GM12878 (cell line): ENCODE measurements around the gene IL18RAP. TPM values are rescaled to one million over a fixed set of nuclear protein-coding genes. Genes with fewer than 3 reads are reported as not detected.

ENCODE experiments used
- ATAC-seq: fragments of 200-7000 bp; cut with Tn5 transposase; 3 replicates; pipeline ENCODE4 v1.9.1; 2020; ENCODE audit warnings: mild to moderate bottlenecking, moderate library complexity
- BruUV-seq: library from RNA; stranded (reverse); fragments of 400-500 nt; replicated peaks from 2 replicates; lab custom pipeline; 2021; lab: Mats Ljungman, UMichigan
- CTCF ChIA-PET: fragments of 300-600 bp; sonication (Branson Sonifier 250); formaldehyde crosslinking; extraction: SDS; loops from one replicate; lab custom pipeline; 2021; ENCODE audit warnings: inconsistent platforms; lab: Yijun Ruan, JAX
- POLR2A ChIA-PET: fragments of 350-600 bp; formaldehyde crosslinking; extraction: SDS; loops from one replicate; lab custom pipeline; 2021; ENCODE audit warnings: inconsistent platforms; lab: Charles Lee
- RAD21 ChIA-PET: fragments of 300-600 bp; sonication (Branson Sonifier 250); formaldehyde crosslinking; loops from one replicate; lab custom pipeline; 2023; ENCODE audit warnings: antibody characterized with exemption; ENCODE audit not compliant: unreplicated experiment; lab: Charles Lee
- SMC1A ChIA-PET: fragments of 300-600 bp; sonication (Branson Sonifier 250); formaldehyde crosslinking; loops from one replicate; lab custom pipeline; 2023; ENCODE audit not compliant: unreplicated experiment, uncharacterized antibody; lab: Charles Lee
- DNase-seq: peaks from one replicate; pipeline ENCODE4 v3.0.0-alpha.2; 2011; ENCODE audit warnings: low read depth, low spot score
- FAIRE-seq: peaks from 3 replicates; lab custom pipeline; 2011; peaks lifted over from hg19 to GRCh38; lab: Jason Lieb, UNC
- H2AFZ ChIP-seq: 2 replicates; pipeline ENCODE4 v1.6.0; 2011; ENCODE audit warnings: low read depth, low read length, control low read depth; ENCODE audit not compliant: control insufficient read depth
- H3K27ac ChIP-seq: 2 replicates; pipeline ENCODE4 v1.5.1; 2011; ENCODE audit warnings: control low read depth; ENCODE audit not compliant: control insufficient read depth, insufficient read depth
- H3K27me3 ChIP-seq, 2 experiments: replicated peaks in 1 of 2; 2 replicates each; pipeline versions ENCODE4 v1.6.0 to v1.6.1; 2011; ENCODE audit warnings: low read length in 1 of 2; ENCODE audit not compliant: control insufficient read depth in 2 of 2, insufficient read depth in 2 of 2
- H3K36me3 ChIP-seq, 2 experiments: 2 replicates each; pipeline ENCODE4 v1.5.1; 2011; ENCODE audit warnings: low read length in 1 of 2; ENCODE audit not compliant: control insufficient read depth in 2 of 2, insufficient read depth in 2 of 2
- H3K4me1 ChIP-seq: 2 replicates; pipeline ENCODE4 v1.6.1; 2011; ENCODE audit warnings: mild to moderate bottlenecking, low read length, moderate library complexity, mixed read lengths; ENCODE audit not compliant: control insufficient read depth, insufficient read depth
- H3K4me2 ChIP-seq: 2 replicates; pipeline ENCODE4 v1.6.0; 2011; ENCODE audit warnings: control low read depth; ENCODE audit not compliant: control insufficient read depth, insufficient read depth
- H3K4me3 ChIP-seq: fragments of 200-600 bp; sonication (generic); 2 replicates; pipeline ENCODE4 v1.5.1; 2016
- H3K79me2 ChIP-seq: 2 replicates; pipeline ENCODE4 v1.6.0; 2011; ENCODE audit warnings: low read length; ENCODE audit not compliant: control insufficient read depth, insufficient read depth
- H3K9ac ChIP-seq: 2 replicates; pipeline ENCODE4 v1.8.0; 2011; ENCODE audit warnings: low read length, control low read depth, mixed read lengths; ENCODE audit not compliant: control insufficient read depth, insufficient read depth
- H3K9me3 ChIP-seq: replicated peaks from 3 replicates; pipeline ENCODE4 v1.5.1; 2011; ENCODE audit warnings: mild to moderate bottlenecking, low read length; ENCODE audit not compliant: control insufficient read depth, insufficient read depth
- H4K20me1 ChIP-seq: 2 replicates; pipeline ENCODE4 v1.6.0; 2011; ENCODE audit not compliant: control insufficient read depth, insufficient read depth
- ASH2L ChIP-seq: fragments of 300-600, 200-600 bp; sonication (generic); IDR thresholded peaks from 2 replicates; pipeline ENCODE4 v1.6.1; 2017; ENCODE audit warnings: low read depth, mild to moderate bottlenecking, borderline replicate concordance
- BACH1 ChIP-seq: fragments of 450-650 bp; IDR thresholded peaks from 2 replicates; pipeline ENCODE4 v1.6.1; 2017; ENCODE audit warnings: mild to moderate bottlenecking, borderline replicate concordance
- BCL11A ChIP-seq: IDR thresholded peaks from 2 replicates; pipeline ENCODE4 v1.6.1; 2011; ENCODE audit warnings: low read depth, low read length
- CEBPZ ChIP-seq: fragments of 150-350 bp; IDR thresholded peaks from 2 replicates; pipeline ENCODE4 v1.6.1; 2016; ENCODE audit warnings: low read depth, low read length
- CHD4 ChIP-seq: fragments of 200-600 bp; sonication (generic); IDR thresholded peaks from 2 replicates; pipeline ENCODE4 v1.6.1; 2016; ENCODE audit warnings: mild to moderate bottlenecking
- EED ChIP-seq: sonication (generic); IDR thresholded peaks from 2 replicates; pipeline ENCODE4 v1.6.1; 2016; ENCODE audit warnings: antibody characterized with exemption, low read depth
- IKZF1 ChIP-seq: fragments of 450-650 bp; conservative IDR thresholded peaks from 2 replicates; pipeline ENCODE4 v1.6.1; 2017; ENCODE audit warnings: antibody characterized with exemption, mild to moderate bottlenecking
- LARP7 ChIP-seq: fragments of 450-650 bp; IDR thresholded peaks from 2 replicates; pipeline ENCODE4 v1.6.1; 2017; ENCODE audit warnings: mild to moderate bottlenecking
- MAX ChIP-seq: IDR thresholded peaks from 2 replicates; pipeline ENCODE4 v1.6.1; 2012; ENCODE audit warnings: low read depth, low read length, improper control_type of control experiment
- NKRF ChIP-seq: fragments of 450-650 bp; conservative IDR thresholded peaks from 2 replicates; pipeline ENCODE4 v1.6.1; 2017; ENCODE audit warnings: mild to moderate bottlenecking, moderate library complexity
- PBX3 ChIP-seq: IDR thresholded peaks from 2 replicates; pipeline ENCODE4 v1.6.1; 2011; ENCODE audit warnings: mild to moderate bottlenecking, low read depth, low read length, moderate library complexity; ENCODE audit not compliant: insufficient replicate concordance
- POLR2AphosphoS2 ChIP-seq: IDR thresholded peaks from 2 replicates; pipeline ENCODE4 v1.6.1; 2011; ENCODE audit warnings: low read depth, mild to moderate bottlenecking, low read length, improper control_type of control experiment, moderate library complexity
- POU2F2 ChIP-seq: IDR thresholded peaks from 3 replicates; pipeline ENCODE4 v1.6.1; 2011; ENCODE audit warnings: low read depth, mild to moderate bottlenecking, low read length, borderline replicate concordance
- SKIL ChIP-seq: fragments of 450-650 bp; IDR thresholded peaks from 2 replicates; pipeline ENCODE4 v1.6.1; 2017; ENCODE audit warnings: mild to moderate bottlenecking, low read depth, inconsistent platforms; ENCODE audit not compliant: poor library complexity, severe bottlenecking
- TCF3 ChIP-seq: IDR thresholded peaks from 2 replicates; pipeline ENCODE4 v1.6.1; 2012; ENCODE audit warnings: low read depth, mild to moderate bottlenecking, low read length, borderline replicate concordance; ENCODE audit not compliant: insufficient read depth
- WRNIP1 ChIP-seq: IDR thresholded peaks from 2 replicates; pipeline ENCODE4 v1.6.1; 2011; ENCODE audit warnings: low read depth, low read length, improper control_type of control experiment, borderline replicate concordance
- ZSCAN29 ChIP-seq: fragments of 450-650 bp; IDR thresholded peaks from 2 replicates; pipeline ENCODE4 v1.6.1; 2017; ENCODE audit warnings: mild to moderate bottlenecking, moderate library complexity
- WGBS: methylation state at CpG from one replicate; pipeline ENCODE4 v1.1.6; 2016; ENCODE audit warnings: low lambda C conversion rate; ENCODE audit not compliant: insufficient replicate concordance, insufficient coverage; ENCODE audit errors: missing lambda C conversion rate; 5-methylcytosine and 5-hydroxymethylcytosine counted together
- in situ Hi-C: fragments of 300-500 bp; cut with MboI; formaldehyde crosslinking; loops from 9 replicates; pipeline ENCODE4 v1.14.3; 2018; ENCODE audit warnings: mixed read lengths
- intact Hi-C: fragments of 100-400 bp; cut with micrococcal nuclease; formaldehyde crosslinking; loops from one replicate; pipeline ENCODE4 v1.14.2; 2022; ENCODE audit not compliant: unreplicated experiment
- polyA plus RNA-seq, 11 experiments: library from polyadenylated mRNA; depleted of rRNA in 4 of 11; unstranded in 6 of 11; stranded (reverse) in 5 of 11; fragments of >200 nt; fragmentation: Nextera tagmentation in 4 of 11; fragmentation: Illumina TruSeq in 1 of 11; extraction: Ambion mirVana in 4 of 11; extraction: Trizol in 1 of 11; gene quantifications; 1 replicate in 1 of 11; 2 replicates in 10 of 11; pipeline versions ENCODE4 v1.2.1 to v1.2.3, GENCODE V29; 2011 to 2016; ENCODE audit warnings: inconsistent platforms in 2 of 11, missing spikeins in 2 of 11, low read depth in 1 of 11
- total RNA-seq, 4 experiments: library from RNA; depleted of rRNA in 3 of 4; stranded (reverse); fragments of >200 nt in 3 of 4; fragmentation: Illumina TruSeq in 1 of 4; extraction: Trizol in 1 of 4; gene quantifications; 2 replicates each; pipeline versions ENCODE4 v1.2.1 to v1.2.3, GENCODE V29; 2013 to 2021

Gene IL18RAP
- total and polyA plus RNA-seq, 10 of the 15 experiments (the other 5 are each of a cell fraction or from before 2014, with no cell fraction given) = 0.37 to 1.6 (median 0.75) TPM; not detected in 1

- H3K9ac ChIP-seq = no peak overlapping the region
- H3K27me3 ChIP-seq = no peaks in the 10 kb centered on the region
- ChIA-PET SMC1A (interaction anchor here (1.3 kb wide), 1 partner anchor 10 kb away, joined by 7 read pairs; no protein-coding TSS in a partner anchor), CTCF (no interaction called here), POLR2A (no interaction called here), RAD21 (no interaction called here)
- no peak overlapping the region for H3K4me3 ChIP-seq
- H3K9me3 ChIP-seq = no peaks in the 10 kb centered on the region
- BruUV-seq = no TSS peak
- no peaks in the 10 kb centered on the region for H3K79me2 ChIP-seq
- 67% methylated on average over 2 of the region's 2 CpGs for WGBS
- intact Hi-C loops (no loop called here), in situ Hi-C loops (no loop called here)
- no peak overlapping the region for H2AFZ ChIP-seq
- no peaks in the 10 kb centered on the region for H4K20me1 ChIP-seq
- no peak overlapping the region for H3K27ac ChIP-seq
- no peaks in the 10 kb centered on the region for H3K4me1 ChIP-seq
- ATAC-seq (no peak), DNase-seq (no peak), FAIRE-seq (no peak)
- no peaks in the 10 kb centered on the region; a peak in 1 of 4 replicates for H3K36me3 ChIP-seq
- no peak overlapping the region for H3K4me2 ChIP-seq
- no peak for TF ChIP-seq TCF3
- TF ChIP-seq WRNIP1 = no peak
- no peak for TF ChIP-seq LARP7
- no peak for TF ChIP-seq BACH1
- no peak for TF ChIP-seq CEBPZ
- TF ChIP-seq NKRF = no peak
- no peak for TF ChIP-seq BCL11A
- TF ChIP-seq EED = no peak
- no peak for TF ChIP-seq SKIL
- no peak for TF ChIP-seq IKZF1
- TF ChIP-seq ZSCAN29 = no peak
- no peak for TF ChIP-seq POU2F2
- TF ChIP-seq POLR2AphosphoS2 = no peak
- TF ChIP-seq ASH2L = no peak
- TF ChIP-seq MAX = no peak
- TF ChIP-seq CHD4 = no peak
- TF ChIP-seq PBX3 = no peak
Measured at GRCh38 chr2:102401865-102402264, 21.1 kb upstream of the IL18RAP start.
